Mucosa of rectum (tissue), 2 donors: Measurements from ENCODE around the gene MAPK8IP3.
"Not testable (repeated sequence)": the region's sequence is repeated elsewhere in the genome, so short reads cannot be mapped to it uniquely, and the experiment has no call there.

Experiments
- H3K27ac ChIP-seq, 2 donors: one replicate each; pipeline ENCODE4 v1.7.0; 2013; ENCODE audit warnings: inconsistent platforms in 2 of 2, low read depth in 2 of 2, low read length in 2 of 2
- H3K27me3 ChIP-seq, 2 donors: one replicate each; pipeline ENCODE4 v1.7.0; 2013; ENCODE audit warnings: low read length in 2 of 2; ENCODE audit not compliant: control insufficient read depth in 2 of 2, insufficient read depth in 2 of 2
- H3K36me3 ChIP-seq, 2 donors: one replicate each; pipeline ENCODE4 v1.7.0; 2013; ENCODE audit warnings: low read length in 2 of 2; ENCODE audit not compliant: control insufficient read depth in 2 of 2, insufficient read depth in 2 of 2
- H3K4me1 ChIP-seq, 2 donors: one replicate each; pipeline ENCODE4 v1.7.0; 2013; ENCODE audit warnings: low read length in 2 of 2, mild to moderate bottlenecking in 1 of 2; ENCODE audit not compliant: control insufficient read depth in 2 of 2, insufficient read depth in 2 of 2
- H3K4me3 ChIP-seq, 2 donors: one replicate each; pipeline ENCODE4 v1.7.0; 2013; ENCODE audit warnings: low read length in 2 of 2
- H3K9ac ChIP-seq, 2 donors: one replicate each; pipeline ENCODE4 v1.7.0; 2013; ENCODE audit warnings: low read length in 2 of 2, low read depth in 1 of 2, mild to moderate bottlenecking in 1 of 2
- H3K9me3 ChIP-seq, 2 donors: one replicate each; pipeline ENCODE4 v1.7.0; 2013; ENCODE audit warnings: low read length in 2 of 2; ENCODE audit not compliant: control insufficient read depth in 2 of 2
- donor health status: healthy.
- donor health status: Normal muscosa, but diverticular disease.

MAPK8IP3 gene

GRCh38 chr16:1732551-1732987, 26.6 kb downstream of the MAPK8IP3 start:
- H3K27ac ChIP-seq, H3K4me3 ChIP-seq, H3K9me3 ChIP-seq, H3K9ac ChIP-seq, H3K4me1 ChIP-seq, H3K27me3 ChIP-seq: not testable (repeated sequence)
- H3K36me3 ChIP-seq = peaks cover 34 to 41% of the 10 kb centered on the region in 2 donors

GRCh38 chr16:1734123-1734522, 28.1 kb downstream of the MAPK8IP3 start:
- Histone ChIP-seq H3K36me3 (peaks cover 25 to 34% of the 10 kb centered on the region in 2 donors), H3K4me3 (no peak overlapping the region), H3K27me3 (no peaks in the 10 kb centered on the region)

GRCh38 chr16:1734816-1735215, 28.8 kb downstream of the MAPK8IP3 start:
- no peak overlapping the region for H3K4me3 ChIP-seq
- no peak overlapping the region for H3K27ac ChIP-seq
- no peak overlapping the region for H3K9ac ChIP-seq
- H3K27me3 ChIP-seq = no peaks in the 10 kb centered on the region
- peaks cover 23 to 31% of the 10 kb centered on the region in 2 donors for H3K36me3 ChIP-seq
- H3K9me3 ChIP-seq = no peaks in the 10 kb centered on the region
- H3K4me1 ChIP-seq = no peaks in the 10 kb centered on the region

More at GRCh38 chr16:1734123-1734522, 28.1 kb downstream of the MAPK8IP3 start:
- H3K9ac ChIP-seq = no peak overlapping the region
- H3K4me1 ChIP-seq = no peaks in the 10 kb centered on the region
- H3K9me3 ChIP-seq = no peaks in the 10 kb centered on the region
- no peak overlapping the region for H3K27ac ChIP-seq

- Histone ChIP-seq H3K27ac (no peak overlapping the region), H3K4me3 (no peak overlapping the region), H3K27me3 (no peaks in the 10 kb centered on the region), H3K36me3 (peaks cover 15 to 25% of the 10 kb centered on the region in 2 donors), H3K9ac (no peak overlapping the region), H3K4me1 (no peaks in the 10 kb centered on the region), H3K9me3 (no peaks in the 10 kb centered on the region)
Measured at GRCh38 chr16:1740234-1740633, 34.2 kb downstream of the MAPK8IP3 start.

- no peaks in the 10 kb centered on the region for H3K9me3 ChIP-seq
- H3K27ac ChIP-seq = no peak overlapping the region
- no peak overlapping the region for H3K4me3 ChIP-seq
- peaks cover 18 to 30% of the 10 kb centered on the region in 2 donors for H3K36me3 ChIP-seq
- no peak overlapping the region for H3K9ac ChIP-seq
- H3K4me1 ChIP-seq = no peaks in the 10 kb centered on the region
- no peaks in the 10 kb centered on the region for H3K27me3 ChIP-seq
Measured at GRCh38 chr16:1740781-1741490, 34.9 kb downstream of the MAPK8IP3 start.

- no peak overlapping the region for H3K27ac ChIP-seq
- no peak overlapping the region for H3K4me3 ChIP-seq
- H3K9ac ChIP-seq = no peak overlapping the region
- no peaks in the 10 kb centered on the region for H3K9me3 ChIP-seq
- H3K27me3 ChIP-seq = no peaks in the 10 kb centered on the region
- H3K36me3 ChIP-seq = peaks cover 19 to 30% of the 10 kb centered on the region in 2 donors
- no peaks in the 10 kb centered on the region for H3K4me1 ChIP-seq
Measured at GRCh38 chr16:1741553-1742165, 35.7 kb downstream of the MAPK8IP3 start.

- Histone ChIP-seq H3K9ac (no peak overlapping the region), H3K27ac (no peak overlapping the region), H3K27me3 (no peaks in the 10 kb centered on the region), H3K36me3 (peaks cover 38 to 46% of the 10 kb centered on the region in 2 donors), H3K4me1 (no peaks in the 10 kb centered on the region), H3K4me3 (no peak overlapping the region), H3K9me3 (no peaks in the 10 kb centered on the region)
Measured at GRCh38 chr16:1743376-1744337, 37.7 kb downstream of the MAPK8IP3 start.

GRCh38 chr16:1744338-1744840, 38.4 kb downstream of the MAPK8IP3 start:
- no peak overlapping the region for H3K9ac ChIP-seq
- H3K36me3 ChIP-seq = peaks cover 45 to 53% of the 10 kb centered on the region in 2 donors

GRCh38 chr16:1745181-1745899, 39.3 kb downstream of the MAPK8IP3 start:
- no peaks in the 10 kb centered on the region for H3K4me1 ChIP-seq
- H3K36me3 ChIP-seq = peaks cover 44 to 51% of the 10 kb centered on the region in 2 donors
- H3K4me3 ChIP-seq = no peak overlapping the region
- no peak overlapping the region for H3K9ac ChIP-seq
- no peaks in the 10 kb centered on the region for H3K27me3 ChIP-seq
- H3K27ac ChIP-seq = no peak overlapping the region
- no peaks in the 10 kb centered on the region for H3K9me3 ChIP-seq

More at GRCh38 chr16:1744338-1744840, 38.4 kb downstream of the MAPK8IP3 start:
- H3K4me1 ChIP-seq = no peaks in the 10 kb centered on the region
- no peak overlapping the region for H3K27ac ChIP-seq
- H3K9me3 ChIP-seq = no peaks in the 10 kb centered on the region
- H3K4me3 ChIP-seq = no peak overlapping the region
- no peaks in the 10 kb centered on the region for H3K27me3 ChIP-seq
